Esophagus muscularis mucosa (tissue), 4 donors: ENCODE measurements around the gene RCCD1.

Source experiments
- CTCF ChIP-seq, 3 experiments: fragments of 200-600 bp in 2 of 3; fragments of 450-650 bp in 1 of 3; sonication (generic) in 2 of 3; IDR thresholded peaks; one replicate each; pipeline ENCODE4 v1.5.1; 2017 to 2019; ENCODE audit warnings: antibody characterized with exemption in 3 of 3, mild to moderate bottlenecking in 2 of 3, moderate library complexity in 1 of 3
- EP300 ChIP-seq: sonication (generic); formaldehyde crosslinking; IDR thresholded peaks from one replicate; pipeline ENCODE4 v1.6.1; 2017; ENCODE audit warnings: antibody characterized with exemption
- POLR2A ChIP-seq: fragments of 450-650 bp; IDR thresholded peaks from one replicate; pipeline ENCODE4 v1.6.1; 2017; ENCODE audit warnings: antibody characterized with exemption, moderate library complexity, mild to moderate bottlenecking, low read depth

DNA sequence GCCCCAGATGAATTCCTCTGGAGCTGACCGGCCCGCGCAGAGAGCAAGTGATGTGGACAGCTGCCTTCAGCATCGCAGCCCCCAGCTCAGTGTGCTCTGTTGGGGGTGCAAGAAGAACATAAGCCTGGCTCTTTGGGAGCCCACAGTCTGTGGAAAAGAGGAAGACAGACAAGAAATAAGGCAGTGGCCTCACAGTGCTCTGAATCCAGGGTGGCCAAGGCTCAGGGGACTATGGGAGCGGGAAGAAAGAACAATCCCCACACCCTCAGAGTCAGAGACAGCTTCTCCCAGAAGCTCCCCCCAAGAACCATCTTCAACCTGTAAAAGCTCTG, 22.1 kb upstream of the RCCD1 start:
- no peak for TF ChIP-seq CTCF (IDR thresholded peaks at IDR 0.05)
- TF ChIP-seq EP300 = no peak
- TF ChIP-seq POLR2A = no peak
